Jurkat, Clone E6-1 (cell line): ENCODE results near the gene RPS5. TPM values are rescaled to one million over a fixed set of nuclear protein-coding genes. Genes with fewer than 3 reads are reported as not detected.
A peak's percentile ranks its signal among the peaks of the same experiment; 100 is the strongest.
"Not testable (repeated sequence)": the region's sequence is repeated elsewhere in the genome, so short reads cannot be mapped to it uniquely, and the experiment has no call there.

Experiments
- DNase-seq: peaks from one replicate; pipeline ENCODE4 v3.0.0-alpha.2; 2011; ENCODE audit warnings: low read depth, low spot score
- H3K4me3 ChIP-seq: 2 replicates; pipeline ENCODE4 v1.5.1; 2011; ENCODE audit warnings: mild to moderate bottlenecking, low read length, control low read depth, moderate library complexity
- polyA plus RNA-seq: library from polyadenylated mRNA; unstranded; fragments of >200 nt; gene quantifications from one replicate; pipeline ENCODE4 v1.2.1, GENCODE V29; 2012; ENCODE audit warnings: missing spikeins; ENCODE audit not compliant: insufficient read length, insufficient read depth

Gene RPS5
- polyA plus RNA-seq: 1,707 TPM

- peak within 1 kb of the TSS; percentile 100 for H3K4me3 ChIP-seq
- peak; percentile 99 for DNase-seq
Measured at GRCh38 chr19:58386576-58387337, at the start of gene RPS5. Gene RPS5, plus strand, starts transcription at chr19:58387269. Its CDS starts 869 bp downstream, at chr19:58388138.

GRCh38 chr19:58338336-58338735, 48.7 kb upstream of the RPS5 start:
- no peak for DNase-seq
- H3K4me3 ChIP-seq: no peak overlapping the region

- no peak overlapping the region for H3K4me3 ChIP-seq
- DNase-seq: no peak
Measured at GRCh38 chr19:58338825-58339558, 48.1 kb upstream of the RPS5 start.

GRCh38 chr19:58345558-58345957, 41.5 kb upstream of the RPS5 start:
- H3K4me3 ChIP-seq: no peak overlapping the region
- no peak for DNase-seq

- DNase-seq: peak; percentile 58
- H3K4me3 ChIP-seq: peak overlapping the region; percentile 81
Measured at GRCh38 chr19:58346961-58347929, 39.8 kb upstream of the RPS5 start.

GRCh38 chr19:58348080-58348479, 39.0 kb upstream of the RPS5 start:
- DNase-seq: not testable (repeated sequence)
- peak overlapping the region; percentile 81 for H3K4me3 ChIP-seq

GRCh38 chr19:58349590-58349989, 37.5 kb upstream of the RPS5 start:
- no peak overlapping the region for H3K4me3 ChIP-seq
- no peak for DNase-seq

- no peak overlapping the region for H3K4me3 ChIP-seq
- DNase-seq: no peak
Measured at GRCh38 chr19:58350001-58350861, 36.8 kb upstream of the RPS5 start.

- DNase-seq: no peak
- H3K4me3 ChIP-seq: no peak overlapping the region
Measured at GRCh38 chr19:58350871-58351557, 36.1 kb upstream of the RPS5 start.

GRCh38 chr19:58351558-58351878, 35.6 kb upstream of the RPS5 start:
- DNase-seq: no peak
- H3K4me3 ChIP-seq: no peak overlapping the region

- no peak overlapping the region for H3K4me3 ChIP-seq
Measured at GRCh38 chr19:58351990-58352755, 34.9 kb upstream of the RPS5 start.

GRCh38 chr19:58352760-58353671, 34.1 kb upstream of the RPS5 start, which contains the start of gene A1BG:
Gene A1BG, minus strand, starts transcription at chr19:58353492. Its CDS starts 55 bp downstream, at chr19:58353437.
- DNase-seq: no peak
- H3K4me3 ChIP-seq: no peak within 1 kb of the TSS

More at GRCh38 chr19:58351990-58352755, 34.9 kb upstream of the RPS5 start:
- no peak for DNase-seq

GRCh38 chr19:58353717-58354477, 33.2 kb upstream of the RPS5 start:
- H3K4me3 ChIP-seq: no peak overlapping the region
- no peak for DNase-seq

GRCh38 chr19:58354478-58355030, 32.5 kb upstream of the RPS5 start:
- H3K4me3 ChIP-seq: no peak overlapping the region
- no peak for DNase-seq

GRCh38 chr19:58355215-58355796, 31.8 kb upstream of the RPS5 start:
- no peak overlapping the region for H3K4me3 ChIP-seq
- DNase-seq: no peak
